ENCODE measurements around the gene RNF14.

GRCh38 chr5:142011572-142012185 is 42.8 kb downstream of the RNF14 start:
- TF ChIP-seq POLR2A (IDR thresholded peaks at IDR 0.05) (no peak), CTCF (IDR thresholded peaks at IDR 0.05) (no peak)

All from right lobe of liver (tissue), 4 donors.